ENCODE data around the gene RMND5B. TPM values are rescaled to one million over a fixed set of nuclear protein-coding genes. Genes with fewer than 3 reads are reported as not detected.

Gene RMND5B
- total and polyA plus RNA-seq, 4 donors = 13.4 to 24.8 (median 21.7) TPM

DNA sequence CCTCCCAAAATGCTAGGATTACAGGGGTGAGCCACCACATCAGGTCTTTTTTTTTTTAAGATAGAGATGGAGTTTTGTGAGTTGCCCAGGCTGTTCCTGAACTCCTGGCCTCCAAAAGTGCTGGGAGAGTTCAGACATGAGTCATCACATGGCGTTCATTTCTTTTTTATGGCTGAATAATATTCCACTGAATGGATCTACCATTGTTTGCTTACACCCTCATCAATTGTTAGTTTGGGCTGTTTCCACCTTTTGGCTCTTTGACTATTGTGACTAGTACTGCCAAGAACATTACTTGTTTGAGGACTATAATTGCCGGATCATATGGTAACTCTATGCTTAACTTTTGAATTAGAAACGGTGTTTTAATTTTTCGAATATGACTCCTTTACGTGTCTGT is 18.3 kb upstream of the RMND5B start:
- 79% methylated on average over 5 of the region's 5 CpGs for WGBS
- TF ChIP-seq, protein P1, sequence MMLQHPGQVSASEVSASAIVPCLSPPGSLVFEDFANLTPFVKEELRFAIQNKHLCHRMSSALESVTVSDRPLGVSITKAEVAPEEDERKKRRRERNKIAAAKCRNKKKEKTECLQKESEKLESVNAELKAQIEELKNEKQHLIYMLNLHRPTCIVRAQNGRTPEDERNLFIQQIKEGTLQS (IDR thresholded peaks at IDR 0.05) = no peak
- TF ChIP-seq FOXA2 (IDR thresholded peaks at IDR 0.05) (no peak), YY1 (IDR thresholded peaks at IDR 0.05) (no peak), REST (IDR thresholded peaks at IDR 0.05) (no peak), TAF1 (conservative IDR thresholded peaks at IDR 0.05) (no peak), GABPA (IDR thresholded peaks at IDR 0.05 in 1 of 2, conservative IDR thresholded peaks at IDR 0.05 in 1 of 2) (no peak), HNF4A (conservative IDR thresholded peaks at IDR 0.05) (no peak), SP1 (IDR thresholded peaks at IDR 0.05) (no peak), RXRA (IDR thresholded peaks at IDR 0.05) (no peak), RAD21 (IDR thresholded peaks at IDR 0.05) (no peak), JUND (IDR thresholded peaks at IDR 0.05) (no peak), FOXA1 (IDR thresholded peaks at IDR 0.05) (no peak), EGR1 (IDR thresholded peaks at IDR 0.05; ENCODE audit: low read depth in 2 of 2) (no peak), HNF4G (IDR thresholded peaks at IDR 0.05) (no peak), NR2F2 (IDR thresholded peaks at IDR 0.05) (no peak)
- TF ChIP-seq, protein P2, sequence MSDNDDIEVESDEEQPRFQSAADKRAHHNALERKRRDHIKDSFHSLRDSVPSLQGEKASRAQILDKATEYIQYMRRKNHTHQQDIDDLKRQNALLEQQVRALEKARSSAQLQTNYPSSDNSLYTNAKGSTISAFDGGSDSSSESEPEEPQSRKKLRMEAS (IDR thresholded peaks at IDR 0.05) = no peak
- TF ChIP-seq, protein P3, sequence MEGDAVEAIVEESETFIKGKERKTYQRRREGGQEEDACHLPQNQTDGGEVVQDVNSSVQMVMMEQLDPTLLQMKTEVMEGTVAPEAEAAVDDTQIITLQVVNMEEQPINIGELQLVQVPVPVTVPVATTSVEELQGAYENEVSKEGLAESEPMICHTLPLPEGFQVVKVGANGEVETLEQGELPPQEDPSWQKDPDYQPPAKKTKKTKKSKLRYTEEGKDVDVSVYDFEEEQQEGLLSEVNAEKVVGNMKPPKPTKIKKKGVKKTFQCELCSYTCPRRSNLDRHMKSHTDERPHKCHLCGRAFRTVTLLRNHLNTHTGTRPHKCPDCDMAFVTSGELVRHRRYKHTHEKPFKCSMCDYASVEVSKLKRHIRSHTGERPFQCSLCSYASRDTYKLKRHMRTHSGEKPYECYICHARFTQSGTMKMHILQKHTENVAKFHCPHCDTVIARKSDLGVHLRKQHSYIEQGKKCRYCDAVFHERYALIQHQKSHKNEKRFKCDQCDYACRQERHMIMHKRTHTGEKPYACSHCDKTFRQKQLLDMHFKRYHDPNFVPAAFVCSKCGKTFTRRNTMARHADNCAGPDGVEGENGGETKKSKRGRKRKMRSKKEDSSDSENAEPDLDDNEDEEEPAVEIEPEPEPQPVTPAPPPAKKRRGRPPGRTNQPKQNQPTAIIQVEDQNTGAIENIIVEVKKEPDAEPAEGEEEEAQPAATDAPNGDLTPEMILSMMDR (IDR thresholded peaks at IDR 0.05; ENCODE audit: low read depth, low read length, missing input control) = no peak
- TF ChIP-seq, protein P4, sequence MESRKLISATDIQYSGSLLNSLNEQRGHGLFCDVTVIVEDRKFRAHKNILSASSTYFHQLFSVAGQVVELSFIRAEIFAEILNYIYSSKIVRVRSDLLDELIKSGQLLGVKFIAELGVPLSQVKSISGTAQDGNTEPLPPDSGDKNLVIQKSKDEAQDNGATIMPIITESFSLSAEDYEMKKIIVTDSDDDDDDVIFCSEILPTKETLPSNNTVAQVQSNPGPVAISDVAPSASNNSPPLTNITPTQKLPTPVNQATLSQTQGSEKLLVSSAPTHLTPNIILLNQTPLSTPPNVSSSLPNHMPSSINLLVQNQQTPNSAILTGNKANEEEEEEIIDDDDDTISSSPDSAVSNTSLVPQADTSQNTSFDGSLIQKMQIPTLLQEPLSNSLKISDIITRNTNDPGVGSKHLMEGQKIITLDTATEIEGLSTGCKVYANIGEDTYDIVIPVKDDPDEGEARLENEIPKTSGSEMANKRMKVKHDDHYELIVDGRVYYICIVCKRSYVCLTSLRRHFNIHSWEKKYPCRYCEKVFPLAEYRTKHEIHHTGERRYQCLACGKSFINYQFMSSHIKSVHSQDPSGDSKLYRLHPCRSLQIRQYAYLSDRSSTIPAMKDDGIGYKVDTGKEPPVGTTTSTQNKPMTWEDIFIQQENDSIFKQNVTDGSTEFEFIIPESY (IDR thresholded peaks at IDR 0.05) = no peak
- Histone ChIP-seq H3K4me1 (ENCODE audit: control insufficient read depth in 4 of 4, insufficient read depth in 4 of 4, low read length in 3 of 4) (peaks cover 5 to 14% (median 9%) of the 10 kb centered on the region in 4 donors), H3K27me3 (ENCODE audit: control insufficient read depth in 4 of 4, insufficient read depth in 4 of 4, low read length in 3 of 4) (peaks cover 0 to 10% (median 2%) of the 10 kb centered on the region in 4 donors), H3K36me3 (ENCODE audit: control insufficient read depth in 4 of 4, insufficient read depth in 3 of 4, low read depth in 1 of 4, low read length in 3 of 4) (no peaks in the 10 kb centered on the region), H3K9me3 (ENCODE audit: control insufficient read depth in 4 of 4, low read length in 3 of 4) (no peaks in the 10 kb centered on the region), H3K27ac (ENCODE audit: low read depth in 1 of 2, low read length in 2 of 2) (no peak overlapping the region), H3K4me3 (ENCODE audit: low read depth in 1 of 3, low read length in 3 of 3) (no peak overlapping the region), H3K9ac (ENCODE audit: low read depth in 1 of 2, low read length in 2 of 2) (no peak overlapping the region)
- no peak for DNase-seq (ENCODE audit: low spot score)

Data from liver (tissue), 9 donors.